Measurements from ENCODE around the gene CAMTA1. TPM values are rescaled to one million over a fixed set of nuclear protein-coding genes. Genes with fewer than 3 reads are reported as not detected.

The CAMTA1 gene
- total RNA-seq, 4 donors from 2014 or later = 45.3 to 68.9 (median 62.0) TPM

DNA sequence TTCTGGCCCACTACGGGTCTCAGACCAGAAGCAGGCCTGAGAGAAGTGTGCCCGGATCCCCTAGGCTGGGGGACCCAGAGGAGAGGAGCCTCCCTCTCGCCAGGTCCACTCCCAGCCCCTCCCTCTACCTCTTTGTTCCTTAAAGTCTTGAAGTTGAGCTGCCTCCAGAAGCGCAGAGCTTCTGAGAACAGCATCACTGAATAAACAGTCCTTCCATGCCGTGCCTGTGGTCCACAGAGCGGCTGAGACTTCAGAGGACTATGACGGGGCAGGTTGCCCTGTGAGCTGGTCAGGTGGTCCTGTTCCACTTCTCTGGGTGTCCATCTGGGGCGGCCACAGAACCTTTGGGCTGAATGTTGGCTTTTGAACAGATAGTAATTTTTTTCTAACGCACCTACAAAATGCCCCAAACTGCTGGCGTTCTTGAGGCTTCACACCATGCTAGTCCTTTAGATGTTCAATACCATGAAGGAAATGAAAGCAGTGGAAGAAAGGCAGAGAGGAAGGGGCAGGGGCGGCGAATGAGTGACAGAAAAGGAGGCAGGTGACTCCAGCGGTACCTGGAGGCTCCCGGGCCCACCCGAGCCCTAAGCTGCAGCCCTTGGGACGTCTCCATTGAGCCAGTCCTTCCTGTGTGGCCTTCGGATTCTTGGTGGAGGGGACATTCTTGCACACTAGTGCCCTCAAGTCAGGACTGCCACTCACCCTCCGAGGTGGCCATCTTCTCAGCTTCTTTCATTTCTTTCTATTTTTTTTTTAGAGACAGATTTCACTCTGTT is 746.5 kb downstream of the CAMTA1 start:
- TF ChIP-seq, protein P1, sequence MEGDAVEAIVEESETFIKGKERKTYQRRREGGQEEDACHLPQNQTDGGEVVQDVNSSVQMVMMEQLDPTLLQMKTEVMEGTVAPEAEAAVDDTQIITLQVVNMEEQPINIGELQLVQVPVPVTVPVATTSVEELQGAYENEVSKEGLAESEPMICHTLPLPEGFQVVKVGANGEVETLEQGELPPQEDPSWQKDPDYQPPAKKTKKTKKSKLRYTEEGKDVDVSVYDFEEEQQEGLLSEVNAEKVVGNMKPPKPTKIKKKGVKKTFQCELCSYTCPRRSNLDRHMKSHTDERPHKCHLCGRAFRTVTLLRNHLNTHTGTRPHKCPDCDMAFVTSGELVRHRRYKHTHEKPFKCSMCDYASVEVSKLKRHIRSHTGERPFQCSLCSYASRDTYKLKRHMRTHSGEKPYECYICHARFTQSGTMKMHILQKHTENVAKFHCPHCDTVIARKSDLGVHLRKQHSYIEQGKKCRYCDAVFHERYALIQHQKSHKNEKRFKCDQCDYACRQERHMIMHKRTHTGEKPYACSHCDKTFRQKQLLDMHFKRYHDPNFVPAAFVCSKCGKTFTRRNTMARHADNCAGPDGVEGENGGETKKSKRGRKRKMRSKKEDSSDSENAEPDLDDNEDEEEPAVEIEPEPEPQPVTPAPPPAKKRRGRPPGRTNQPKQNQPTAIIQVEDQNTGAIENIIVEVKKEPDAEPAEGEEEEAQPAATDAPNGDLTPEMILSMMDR (IDR thresholded peaks at IDR 0.05) = no peak
- ATAC-seq (ENCODE audit: low FRiP score) (no peak), DNase-seq (ENCODE audit: low spot score) (no peak)

DNA sequence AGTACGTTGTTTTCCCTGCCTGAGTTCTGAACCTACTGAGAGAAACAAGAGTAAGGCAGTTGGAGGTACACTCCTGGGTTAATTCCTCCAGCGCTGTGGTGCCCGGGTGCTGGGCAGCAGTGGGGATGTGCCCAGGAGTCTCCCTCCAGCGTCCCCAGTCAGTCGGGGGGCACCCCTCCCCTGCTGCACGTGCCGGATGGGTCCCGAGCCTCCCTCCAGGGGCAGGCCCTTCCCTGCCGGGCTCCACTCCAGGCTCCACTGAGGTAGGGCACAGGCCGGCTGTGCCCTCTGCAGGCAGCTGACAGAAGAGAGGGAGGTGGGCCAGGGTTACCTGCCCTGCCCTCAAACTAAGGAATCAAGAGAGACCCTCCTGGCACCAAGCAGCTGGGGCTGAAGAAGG is 747.8 kb downstream of the CAMTA1 start:
- DNase-seq (ENCODE audit: low spot score) = no peak

DNA sequence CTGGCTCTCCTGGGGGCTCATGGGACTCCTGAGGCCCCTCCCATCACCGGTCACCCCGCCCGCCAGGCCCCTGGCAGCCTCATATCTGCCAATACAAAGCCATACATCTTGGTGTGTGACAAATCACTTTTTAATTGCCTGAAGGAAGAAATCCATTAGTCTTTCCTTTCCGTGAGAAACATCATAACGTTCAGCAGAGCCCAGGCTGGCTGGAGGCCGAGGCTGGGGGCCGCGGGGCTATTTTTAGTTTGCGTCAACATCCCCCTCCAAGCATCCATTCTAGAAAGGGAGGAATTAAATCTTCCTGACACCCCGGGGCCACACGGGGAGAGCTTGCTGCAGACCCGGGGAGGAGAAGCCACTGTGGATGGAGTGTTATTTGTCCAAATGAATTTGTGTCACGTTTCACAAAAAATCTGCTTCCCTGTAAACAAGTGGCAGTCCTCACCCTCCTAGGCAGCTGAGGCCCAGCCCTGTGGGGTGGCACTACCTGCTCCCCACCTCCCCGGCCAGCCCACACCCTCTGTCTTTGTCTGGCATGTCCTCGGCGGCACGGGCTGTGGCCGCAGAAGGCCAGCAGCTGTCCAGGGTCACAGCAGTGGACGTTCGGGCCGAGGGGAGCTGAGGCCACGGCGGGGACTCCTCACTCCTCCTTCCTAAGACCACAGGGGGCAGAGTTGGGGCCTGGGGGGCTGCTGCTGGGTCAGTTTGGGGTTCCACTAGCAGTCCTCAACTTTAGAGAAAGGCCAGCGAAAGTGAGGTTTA is 749.0 kb downstream of the CAMTA1 start:
- ATAC-seq (ENCODE audit: low FRiP score) (no peak), DNase-seq (ENCODE audit: low spot score) (no peak)
- TF ChIP-seq, protein P1 (IDR thresholded peaks at IDR 0.05) = no peak

More for the DNA sequence above, 747.8 kb downstream of the CAMTA1 start:
- TF ChIP-seq, protein P1 (IDR thresholded peaks at IDR 0.05) = no peak
- no peak for ATAC-seq (ENCODE audit: low FRiP score)

DNA sequence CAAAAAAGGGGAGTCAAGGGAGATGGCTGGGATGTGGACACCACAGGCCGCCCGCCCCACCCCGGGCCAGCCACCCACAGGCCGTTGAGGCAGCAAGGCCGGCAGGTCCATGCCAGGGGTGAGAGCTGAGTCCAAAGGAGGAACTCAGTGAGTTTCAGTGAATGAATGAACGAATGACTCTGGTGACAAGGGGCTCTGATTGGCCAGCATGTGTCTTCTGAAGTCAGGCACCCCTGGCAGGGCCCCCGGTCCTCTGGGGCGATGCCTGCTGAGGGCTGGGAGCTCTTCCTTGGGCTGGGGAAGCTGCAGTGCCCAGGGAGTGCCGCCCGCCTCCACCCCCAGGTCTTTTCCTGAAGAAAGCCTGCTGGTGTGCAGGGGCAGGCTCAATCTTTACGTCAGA is 749.8 kb downstream of the CAMTA1 start:
- TF ChIP-seq, protein P1 (IDR thresholded peaks at IDR 0.05) = no peak
- ATAC-seq (ENCODE audit: low FRiP score) (no peak), DNase-seq (ENCODE audit: low spot score) (no peak)

DNA sequence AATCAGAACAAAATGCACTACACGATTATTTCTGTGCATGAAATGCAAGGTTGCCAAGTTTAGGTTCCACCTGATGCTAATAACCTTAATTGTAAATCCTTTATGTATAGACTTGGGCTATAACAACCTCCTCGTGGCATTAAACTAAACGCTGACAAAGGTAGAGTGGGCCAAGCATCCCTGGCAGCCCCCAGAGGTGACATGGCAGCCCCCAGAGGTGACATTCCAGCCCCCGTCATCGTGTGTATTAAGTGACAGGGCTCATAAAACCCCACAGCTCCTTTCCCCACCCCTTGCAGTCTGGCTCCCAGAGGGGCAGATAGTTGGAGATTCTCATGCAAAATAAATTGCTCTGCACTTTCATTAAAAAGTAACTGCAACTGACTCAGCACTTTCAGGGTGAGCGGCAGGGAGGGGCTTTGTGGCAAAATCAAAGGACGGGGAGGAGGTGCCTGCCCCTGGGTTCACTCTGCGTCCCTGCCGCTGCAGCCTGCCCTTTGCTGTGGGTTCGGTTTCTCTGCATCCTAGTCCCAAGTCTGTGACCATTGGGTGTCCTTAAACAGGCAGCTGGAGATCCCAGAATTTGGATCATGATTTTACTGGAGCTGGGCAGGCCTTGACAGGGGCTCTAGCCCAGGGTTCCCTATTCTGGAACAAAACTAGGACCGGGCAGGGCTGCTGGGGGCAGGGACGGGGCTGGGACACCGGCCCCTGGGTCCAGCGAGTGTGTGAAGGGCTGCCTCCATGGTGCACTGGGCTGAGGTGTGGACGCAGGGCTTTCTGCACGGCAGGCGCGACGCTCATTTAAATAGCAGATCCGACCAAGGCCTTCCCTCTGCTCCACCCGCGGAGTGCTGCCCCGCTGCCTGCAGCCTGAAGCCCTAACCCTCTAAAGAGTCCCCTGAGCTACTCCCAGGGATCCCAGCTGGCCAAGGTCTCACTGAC is 751.0 kb downstream of the CAMTA1 start:
- TF ChIP-seq, protein P1 (IDR thresholded peaks at IDR 0.05) = no peak
- ATAC-seq (ENCODE audit: low FRiP score) = no peak
- DNase-seq (ENCODE audit: low spot score) = no peak

DNA sequence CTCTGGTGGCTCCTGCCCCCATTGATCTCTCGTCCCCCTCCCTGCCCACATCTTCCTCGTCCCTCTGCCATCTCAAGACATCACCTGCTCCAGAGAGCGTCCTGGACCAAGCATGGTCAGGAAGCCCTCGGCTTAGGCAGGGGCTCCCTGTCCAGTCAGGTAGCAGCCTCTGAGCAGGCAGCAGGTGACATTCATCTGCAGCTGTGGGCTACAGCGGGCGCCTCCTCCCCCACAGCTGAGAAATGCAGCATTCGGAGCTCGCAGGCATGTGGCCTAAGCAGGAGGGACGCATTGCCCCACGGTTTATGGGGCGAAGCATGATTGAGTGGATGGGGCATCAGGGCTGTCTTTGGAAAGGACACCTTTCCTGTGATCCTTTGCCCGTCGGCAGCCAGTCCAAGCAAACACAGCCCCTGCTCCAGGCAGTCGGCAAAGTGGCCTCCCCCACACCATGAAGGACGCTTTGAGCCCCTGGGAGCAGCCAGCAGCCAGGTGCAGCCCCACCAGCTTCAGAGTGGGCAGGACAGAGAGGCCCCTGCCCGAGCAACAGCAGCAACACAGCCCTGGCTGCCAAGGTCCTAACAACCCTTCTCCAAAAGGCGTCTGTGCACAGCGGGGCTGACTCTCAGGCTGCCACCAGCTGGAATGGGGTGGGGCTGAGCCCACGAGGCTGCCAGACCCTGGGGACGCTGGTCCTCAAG is 751.8 kb downstream of the CAMTA1 start:
- ATAC-seq (ENCODE audit: low FRiP score) = no peak
- TF ChIP-seq, protein P1 (IDR thresholded peaks at IDR 0.05) = no peak
- DNase-seq (ENCODE audit: low spot score) = no peak

Measured in omental fat pad (tissue), 4 donors.